Colonic mucosa (tissue), 4 donors: ENCODE data around the gene PGAP1. TPM values are rescaled to one million over a fixed set of nuclear protein-coding genes. Genes with fewer than 3 reads are reported as not detected.

Source experiments
- DNase-seq: peaks from one replicate; pipeline ENCODE4 v3.0.0-alpha.2; 2020
- H3K27ac ChIP-seq: fragments of 200-600 bp; one replicate; pipeline ENCODE4 v1.8.0; 2021
- H3K27me3 ChIP-seq: fragments of 200-600 bp; one replicate; pipeline ENCODE4 v1.8.0; 2021
- H3K36me3 ChIP-seq: fragments of 200-600 bp; one replicate; pipeline ENCODE4 v1.8.0; 2021
- H3K4me1 ChIP-seq: fragments of 200-600 bp; one replicate; pipeline ENCODE4 v1.8.0; 2021; ENCODE audit warnings: mild to moderate bottlenecking
- H3K4me3 ChIP-seq: fragments of 200-600 bp; one replicate; pipeline ENCODE4 v1.8.0; 2021
- H3K9ac ChIP-seq, 2 donors: one replicate each; pipeline ENCODE4 v1.7.0; 2013; ENCODE audit warnings: control low read depth in 2 of 2, low read depth in 2 of 2, low read length in 2 of 2
- H3K9me3 ChIP-seq: fragments of 200-600 bp; one replicate; pipeline ENCODE4 v1.8.0; 2021
- CTCF ChIP-seq: fragments of 200-600 bp; IDR thresholded peaks from one replicate; pipeline ENCODE4 v1.8.0; 2022; ENCODE audit warnings: antibody characterized with exemption, mild to moderate bottlenecking
- intact Hi-C: fragments of 100-400 bp; cut with DNase I; formaldehyde crosslinking; loops from one replicate; pipeline ENCODE4 v1.14.1; 2022
- total RNA-seq, 2 donors: library from RNA; stranded (reverse); fragmentation: NEBNext Ultra II Directional in 1 of 2; extraction: Animal tissue kit (Norgen Biotek cat#: 25700) in 1 of 2; gene quantifications; one replicate each; pipeline ENCODE4 v1.2.1, GENCODE V29; 2021
- donor health status: healthy.
- donor health status: DM: no; HTN: no; CAD: no.
- donor health status: DM: no; HTN: no; CAD: no.

Gene PGAP1
- total RNA-seq, 2 donors from 2014 or later, result 10.1 to 16.9 TPM

- no peak for DNase-seq
- H3K4me1 ChIP-seq, result no peaks in the 10 kb centered on the region
- TF ChIP-seq CTCF, result no peak
- H3K27ac ChIP-seq, result no peak overlapping the region
- H3K4me3 ChIP-seq, result no peak overlapping the region
- H3K9me3 ChIP-seq, result no peaks in the 10 kb centered on the region
- intact Hi-C loops, result no loop called here
- no peak overlapping the region for H3K9ac ChIP-seq
- H3K36me3 ChIP-seq, result no peaks in the 10 kb centered on the region
- no peaks in the 10 kb centered on the region for H3K27me3 ChIP-seq
Observed at GRCh38 chr2:196954001-196954400, 27.5 kb upstream of the PGAP1 start.

- no peaks in the 10 kb centered on the region for H3K27me3 ChIP-seq
- no peak for DNase-seq
- H3K27ac ChIP-seq, result no peak overlapping the region
- no peak for TF ChIP-seq CTCF
- no peaks in the 10 kb centered on the region for H3K9me3 ChIP-seq
- no peaks in the 10 kb centered on the region for H3K36me3 ChIP-seq
- no peak overlapping the region for H3K9ac ChIP-seq
- intact Hi-C loops, result no loop called here
- no peak overlapping the region for H3K4me3 ChIP-seq
- no peaks in the 10 kb centered on the region for H3K4me1 ChIP-seq
Observed at GRCh38 chr2:196952936-196953335, 26.4 kb upstream of the PGAP1 start.

- H3K9me3 ChIP-seq, result no peaks in the 10 kb centered on the region
- TF ChIP-seq CTCF, result no peak
- no peak overlapping the region for H3K9ac ChIP-seq
- H3K27me3 ChIP-seq, result no peaks in the 10 kb centered on the region
- no peaks in the 10 kb centered on the region for H3K4me1 ChIP-seq
- no peak for DNase-seq
- no peak overlapping the region for H3K27ac ChIP-seq
- intact Hi-C loops, result no loop called here
- H3K4me3 ChIP-seq, result no peak overlapping the region
- H3K36me3 ChIP-seq, result no peaks in the 10 kb centered on the region
Observed at GRCh38 chr2:196951973-196952372, 25.5 kb upstream of the PGAP1 start.

GRCh38 chr2:196949116-196949515 is 22.6 kb upstream of the PGAP1 start:
- Histone ChIP-seq H3K9ac (no peak overlapping the region), H3K4me3 (no peak overlapping the region), H3K9me3 (no peaks in the 10 kb centered on the region), H3K27me3 (no peaks in the 10 kb centered on the region), H3K4me1 (no peaks in the 10 kb centered on the region), H3K27ac (no peak overlapping the region), H3K36me3 (no peaks in the 10 kb centered on the region)
- TF ChIP-seq CTCF, result no peak
- intact Hi-C loops, result no loop called here
- DNase-seq, result no peak

GRCh38 chr2:196944570-196944969 is 18.1 kb upstream of the PGAP1 start:
- Histone ChIP-seq H3K36me3 (no peaks in the 10 kb centered on the region), H3K4me3 (no peak overlapping the region), H3K4me1 (no peaks in the 10 kb centered on the region), H3K27ac (no peak overlapping the region), H3K27me3 (no peaks in the 10 kb centered on the region), H3K9ac (no peak overlapping the region), H3K9me3 (no peaks in the 10 kb centered on the region)
- intact Hi-C loops, result no loop called here
- no peak for TF ChIP-seq CTCF
- no peak for DNase-seq
